ENCODE measurements around the gene ICAM5.

DNA sequence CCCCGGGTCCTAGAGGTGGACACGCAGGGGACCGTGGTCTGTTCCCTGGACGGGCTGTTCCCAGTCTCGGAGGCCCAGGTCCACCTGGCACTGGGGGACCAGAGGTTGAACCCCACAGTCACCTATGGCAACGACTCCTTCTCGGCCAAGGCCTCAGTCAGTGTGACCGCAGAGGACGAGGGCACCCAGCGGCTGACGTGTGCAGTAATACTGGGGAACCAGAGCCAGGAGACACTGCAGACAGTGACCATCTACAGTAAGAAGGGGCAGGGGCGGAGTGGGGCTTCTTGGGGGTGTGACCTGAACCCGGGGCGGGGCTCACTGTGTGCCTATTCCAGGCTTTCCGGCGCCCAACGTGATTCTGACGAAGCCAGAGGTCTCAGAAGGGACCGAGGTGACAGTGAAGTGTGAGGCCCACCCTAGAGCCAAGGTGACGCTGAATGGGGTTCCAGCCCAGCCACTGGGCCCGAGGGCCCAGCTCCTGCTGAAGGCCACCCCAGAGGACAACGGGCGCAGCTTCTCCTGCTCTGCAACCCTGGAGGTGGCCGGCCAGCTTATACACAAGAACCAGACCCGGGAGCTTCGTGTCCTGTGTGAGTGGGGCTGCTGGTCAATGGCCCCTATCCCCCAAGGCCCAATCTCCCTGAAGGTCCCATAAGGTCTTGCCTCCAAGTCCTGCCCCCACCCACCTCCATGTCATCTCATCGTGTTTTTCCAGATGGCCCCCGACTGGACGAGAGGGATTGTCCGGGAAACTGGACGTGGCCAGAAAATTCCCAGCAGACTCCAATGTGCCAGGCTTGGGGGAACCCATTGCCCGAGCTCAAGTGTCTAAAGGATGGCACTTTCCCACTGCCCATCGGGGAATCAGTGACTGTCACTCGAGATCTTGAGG, 5.4 kb upstream of the ICAM5 start:
- TF ChIP-seq CTCF (conservative IDR thresholded peaks at IDR 0.05; ENCODE audit: low read depth, low read length) (no peak), EZH2phosphoT487 (IDR thresholded peaks at IDR 0.05; ENCODE audit: borderline replicate concordance, low read length) (no peak)

Measured in PC-3 (cell line).